ENCODE measurements around the gene TCP11L1.

TCP11L1 gene, protein sequence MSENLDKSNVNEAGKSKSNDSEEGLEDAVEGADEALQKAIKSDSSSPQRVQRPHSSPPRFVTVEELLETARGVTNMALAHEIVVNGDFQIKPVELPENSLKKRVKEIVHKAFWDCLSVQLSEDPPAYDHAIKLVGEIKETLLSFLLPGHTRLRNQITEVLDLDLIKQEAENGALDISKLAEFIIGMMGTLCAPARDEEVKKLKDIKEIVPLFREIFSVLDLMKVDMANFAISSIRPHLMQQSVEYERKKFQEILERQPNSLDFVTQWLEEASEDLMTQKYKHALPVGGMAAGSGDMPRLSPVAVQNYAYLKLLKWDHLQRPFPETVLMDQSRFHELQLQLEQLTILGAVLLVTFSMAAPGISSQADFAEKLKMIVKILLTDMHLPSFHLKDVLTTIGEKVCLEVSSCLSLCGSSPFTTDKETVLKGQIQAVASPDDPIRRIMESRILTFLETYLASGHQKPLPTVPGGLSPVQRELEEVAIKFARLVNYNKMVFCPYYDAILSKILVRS

GRCh38 chr11:33039274-33040032 lies at the start of gene TCP11L1:
Gene TCP11L1, plus strand, starts transcription at chr11:33039572. Its CDS starts 4,202 bp downstream, at chr11:33043774.
- DNase-seq (ENCODE audit: low read depth in 1 of 2, low spot score in 1 of 2), result peak; percentile 70 to 73

GRCh38 chr11:32990481-32990880 lies 48.9 kb upstream of the TCP11L1 start:
- no peak for DNase-seq (ENCODE audit: low read depth in 1 of 2, low spot score in 1 of 2)

DNA sequence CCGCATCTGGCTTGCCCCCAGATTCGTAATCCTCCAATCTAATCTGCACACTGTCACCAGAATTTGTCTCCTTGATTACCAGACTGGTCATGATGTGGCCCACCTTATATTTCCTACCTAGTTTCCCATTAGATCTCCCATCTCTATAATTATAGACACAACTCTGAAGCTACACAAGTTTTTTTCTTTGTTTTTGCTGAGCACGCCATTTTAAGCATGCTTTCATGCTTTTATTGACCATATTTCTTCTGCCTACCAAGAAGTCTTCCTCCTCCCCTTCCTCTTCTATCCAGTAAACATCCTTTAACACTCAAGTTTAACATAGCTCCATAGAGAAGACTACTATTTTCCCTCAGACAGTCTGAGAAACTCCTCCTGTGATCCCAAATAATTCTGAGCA lies 47.9 kb upstream of the TCP11L1 start:
- DNase-seq (ENCODE audit: low read depth in 1 of 2, low spot score in 1 of 2), result no peak

DNA sequence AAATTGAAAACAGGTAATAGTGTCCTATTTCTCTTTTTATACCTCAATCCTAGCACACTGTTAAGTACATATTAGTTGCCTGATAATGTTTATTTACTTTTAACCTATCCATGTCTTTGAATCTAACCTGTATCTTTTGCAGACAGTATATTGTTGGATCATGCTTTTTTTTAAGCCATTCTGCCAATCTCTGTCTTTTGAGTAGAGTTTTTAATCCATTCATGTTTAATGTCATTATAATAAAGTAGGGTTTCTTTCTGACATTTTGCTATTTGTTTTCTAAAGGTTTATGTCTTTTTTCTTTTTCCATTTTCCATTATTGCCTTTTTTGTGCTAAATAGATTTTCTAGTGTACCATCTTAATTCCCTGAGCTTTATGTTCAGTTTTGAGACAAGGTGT lies 47.5 kb upstream of the TCP11L1 start:
- no peak for DNase-seq (ENCODE audit: low read depth in 1 of 2, low spot score in 1 of 2)

- DNase-seq (ENCODE audit: low read depth in 1 of 2, low spot score in 1 of 2), result no peak
Observed at GRCh38 chr11:33000181-33000580, 39.2 kb upstream of the TCP11L1 start.

DNA sequence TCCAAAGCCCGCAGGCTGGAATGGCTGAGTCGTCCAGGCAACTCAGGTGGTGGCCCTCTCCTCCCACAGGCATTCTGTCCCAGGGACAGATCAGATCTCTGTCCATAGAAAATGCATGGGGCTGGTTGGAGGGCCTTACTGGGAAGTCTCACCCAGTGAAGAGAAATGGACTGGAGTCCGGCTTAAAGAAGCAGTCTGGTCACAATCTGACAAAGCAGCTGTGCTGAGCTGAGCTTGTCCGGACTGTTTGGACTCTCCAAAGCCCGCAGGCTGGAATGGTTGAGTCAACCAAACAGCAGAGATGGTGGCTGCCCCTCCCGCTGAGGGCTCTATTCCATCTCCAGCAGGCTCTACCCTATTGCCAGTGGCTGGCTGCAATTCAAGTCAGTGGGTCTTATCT lies 38.1 kb upstream of the TCP11L1 start:
- no peak for DNase-seq (ENCODE audit: low read depth in 1 of 2, low spot score in 1 of 2)

DNA sequence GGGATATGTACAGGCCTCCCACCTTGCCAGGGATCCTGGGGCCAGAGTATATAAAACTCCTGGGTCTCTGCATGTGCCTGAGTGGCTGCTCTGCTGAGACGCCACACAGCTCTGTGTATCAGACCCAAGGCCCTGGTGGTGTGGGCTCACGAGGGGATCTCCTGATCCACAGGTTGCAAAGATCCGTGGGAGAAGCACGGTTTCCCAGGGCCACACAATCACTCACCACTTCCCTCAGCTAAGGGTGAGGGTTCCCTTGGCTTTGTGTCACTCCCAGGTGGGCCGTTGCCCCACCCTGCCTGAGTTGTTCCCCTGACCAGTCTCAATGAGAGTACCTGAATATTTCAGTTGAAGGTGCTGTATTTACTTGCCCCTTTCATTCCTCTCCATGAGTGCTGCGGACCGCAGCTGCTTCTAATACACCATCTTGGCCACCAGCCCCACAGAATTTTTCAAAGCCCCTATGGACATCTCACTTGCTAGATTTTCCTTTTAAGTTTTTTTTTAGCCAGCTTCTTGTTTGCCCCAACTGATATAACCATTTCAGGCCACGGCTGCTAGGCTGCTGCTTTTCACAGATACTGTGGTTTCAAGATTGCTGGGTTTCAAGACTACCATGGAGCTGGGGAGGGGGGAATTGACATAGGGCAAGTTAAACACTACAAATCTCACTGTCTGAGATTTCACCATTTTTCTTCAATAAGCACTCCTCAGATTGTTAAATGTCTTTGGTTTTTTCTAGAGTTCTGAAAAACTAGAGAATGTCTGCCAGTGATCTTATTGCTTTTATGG lies 37.4 kb upstream of the TCP11L1 start:
- DNase-seq (ENCODE audit: low read depth in 1 of 2, low spot score in 1 of 2), result no peak

GRCh38 chr11:33005175-33005574 lies 34.2 kb upstream of the TCP11L1 start:
- DNase-seq (ENCODE audit: low read depth in 1 of 2, low spot score in 1 of 2), result no peak

DNA sequence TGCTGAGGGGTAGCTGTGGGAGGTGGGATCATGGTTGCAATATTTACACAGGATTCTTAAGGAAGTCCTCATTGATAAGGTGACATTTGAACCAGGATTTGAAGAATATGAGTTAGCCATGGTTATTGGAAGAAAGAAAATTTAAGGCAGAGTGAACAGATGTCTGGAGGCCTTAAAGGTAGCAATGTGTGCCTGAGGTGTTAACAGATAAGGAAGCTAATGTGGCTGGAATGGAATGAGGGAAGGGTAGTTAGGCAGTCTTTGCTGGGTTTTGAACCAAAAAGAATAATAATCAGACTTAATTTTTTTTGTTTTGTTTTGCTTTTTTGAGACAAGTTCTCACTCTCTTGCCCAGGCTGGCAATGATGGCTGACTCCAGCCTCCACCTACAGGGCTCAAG lies 33.4 kb upstream of the TCP11L1 start:
- DNase-seq (ENCODE audit: low read depth in 1 of 2, low spot score in 1 of 2), result no peak

GRCh38 chr11:33013755-33014154 lies 25.6 kb upstream of the TCP11L1 start:
- no peak for DNase-seq (ENCODE audit: low read depth in 1 of 2, low spot score in 1 of 2)

- DNase-seq (ENCODE audit: low read depth in 1 of 2, low spot score in 1 of 2), result peak; percentile 43 to 61
Observed at GRCh38 chr11:33015621-33016551, 23.5 kb upstream of the TCP11L1 start, which contains the start of gene DEPDC7. Gene DEPDC7, plus strand, starts transcription at chr11:33015878. Its CDS starts 78 bp downstream, at chr11:33015956.

DNA sequence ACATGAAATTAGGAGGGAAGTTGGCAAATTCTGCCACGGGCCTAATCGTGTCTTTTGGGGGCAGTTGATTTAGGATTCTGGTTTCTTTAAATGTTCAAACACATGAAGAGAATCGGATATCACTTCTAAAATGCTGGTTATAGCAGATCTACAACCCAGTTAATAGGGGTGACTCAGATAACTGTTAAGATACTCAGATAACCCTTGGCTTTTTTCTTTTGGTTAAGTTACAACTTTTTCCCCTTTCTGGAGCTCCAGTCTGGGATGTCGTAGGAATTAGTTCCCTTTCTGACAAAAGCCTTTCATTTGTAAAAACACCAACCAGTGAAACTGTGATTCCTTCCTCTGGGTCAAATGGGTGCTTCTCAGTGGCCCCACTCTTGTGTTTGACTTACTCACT lies 22.7 kb upstream of the TCP11L1 start:
- DNase-seq (ENCODE audit: low read depth in 1 of 2, low spot score in 1 of 2), result no peak

GRCh38 chr11:33017478-33017877 lies 21.9 kb upstream of the TCP11L1 start:
- DNase-seq (ENCODE audit: low read depth in 1 of 2, low spot score in 1 of 2), result no peak

DNA sequence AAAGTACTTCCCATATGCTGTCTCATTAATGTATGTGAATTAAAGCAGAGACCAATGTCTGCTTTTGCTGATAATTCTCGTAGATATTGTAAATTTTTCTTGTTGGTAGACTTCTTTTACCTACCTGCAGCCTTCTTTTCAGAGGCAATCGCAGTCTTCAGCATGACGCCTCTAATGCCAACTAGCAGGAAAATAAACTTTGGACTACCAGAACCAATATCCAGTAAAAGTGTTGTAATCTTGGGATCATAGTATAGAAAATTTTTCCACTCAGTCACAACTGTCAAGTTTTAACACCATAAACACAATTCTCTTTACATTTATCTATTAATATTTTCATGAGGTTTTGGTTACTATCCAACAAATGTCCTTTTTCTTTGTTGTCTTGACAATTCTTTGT lies 21.4 kb upstream of the TCP11L1 start:
- DNase-seq (ENCODE audit: low read depth in 1 of 2, low spot score in 1 of 2), result no peak

- no peak for DNase-seq (ENCODE audit: low read depth in 1 of 2, low spot score in 1 of 2)
Observed at GRCh38 chr11:33018840-33019239, 20.5 kb upstream of the TCP11L1 start.

- DNase-seq (ENCODE audit: low read depth in 1 of 2, low spot score in 1 of 2), result no peak
Observed at GRCh38 chr11:33021501-33021900, 17.9 kb upstream of the TCP11L1 start.

GRCh38 chr11:33021937-33022336 lies 17.4 kb upstream of the TCP11L1 start:
- no peak for DNase-seq (ENCODE audit: low read depth in 1 of 2, low spot score in 1 of 2)

DNA sequence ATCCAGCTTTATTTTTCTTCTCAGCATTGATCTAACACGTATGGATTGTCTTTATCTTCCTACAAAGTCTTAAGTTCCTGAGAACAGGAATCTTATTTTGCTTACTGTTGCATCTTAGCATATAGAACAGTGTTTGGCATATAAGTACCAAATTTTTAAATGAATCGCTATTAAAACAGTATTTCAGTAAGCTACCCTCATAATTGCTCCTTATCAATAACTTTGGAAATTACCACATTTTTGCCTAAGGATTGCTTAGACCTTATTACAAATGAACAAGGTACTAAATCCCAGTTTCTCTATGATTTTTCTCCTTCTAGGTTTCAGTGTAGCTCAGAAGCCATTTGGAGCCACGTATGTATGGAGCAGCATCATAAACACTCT lies 14.0 kb upstream of the TCP11L1 start:
- no peak for DNase-seq (ENCODE audit: low read depth in 1 of 2, low spot score in 1 of 2)

- DNase-seq (ENCODE audit: low read depth in 1 of 2, low spot score in 1 of 2), result no peak
Observed at GRCh38 chr11:33027233-33027632, 12.1 kb upstream of the TCP11L1 start.

GRCh38 chr11:33027846-33028536 lies 11.4 kb upstream of the TCP11L1 start:
- no peak for DNase-seq (ENCODE audit: low read depth in 1 of 2, low spot score in 1 of 2)
